NT2/D1 (cell line): Measurements from ENCODE around the gene PPP1R3E.

Source experiments
- DNase-seq: peaks from one replicate; pipeline ENCODE4 v3.0.0-alpha.2; 2011; ENCODE audit warnings: low read depth, low spot score
- H3K27me3 ChIP-seq: 2 replicates; pipeline ENCODE4 v1.6.0; 2011; ENCODE audit warnings: mild to moderate bottlenecking; ENCODE audit not compliant: insufficient read length, insufficient read depth
- H3K36me3 ChIP-seq: 2 replicates; pipeline ENCODE4 v1.6.1; 2011; ENCODE audit warnings: mild to moderate bottlenecking, low read length, mixed read lengths; ENCODE audit not compliant: insufficient read depth, insufficient read length
- H3K4me1 ChIP-seq: 2 replicates; pipeline ENCODE4 v1.5.1; 2011; ENCODE audit not compliant: insufficient read depth, insufficient read length
- H3K4me3 ChIP-seq: 2 replicates; pipeline ENCODE4 v1.5.1; 2011; ENCODE audit warnings: low read depth; ENCODE audit not compliant: insufficient read length
- H3K9ac ChIP-seq: 2 replicates; pipeline ENCODE4 v1.6.0; 2011; ENCODE audit warnings: low read depth; ENCODE audit not compliant: insufficient read length
- H3K9me3 ChIP-seq: 2 replicates; pipeline ENCODE4 v1.5.1; 2011; ENCODE audit warnings: mild to moderate bottlenecking, low read length; ENCODE audit not compliant: insufficient read depth
- SUZ12 ChIP-seq: IDR thresholded peaks from 2 replicates; pipeline ENCODE4 v1.6.1; 2011; ENCODE audit not compliant: insufficient read length, insufficient read depth; ENCODE audit errors: extremely low read depth
- YY1 ChIP-seq: IDR thresholded peaks from 2 replicates; pipeline ENCODE4 v1.6.1; 2011; ENCODE audit not compliant: insufficient read length, insufficient read depth
- ZNF274 ChIP-seq: IDR thresholded peaks from 2 replicates; pipeline ENCODE4 v1.6.1; 2011; ENCODE audit warnings: mild to moderate bottlenecking, low read depth, low read length

Gene PPP1R3E

GRCh38 chr14:23248601-23249000 lies 54.1 kb downstream of the PPP1R3E start:
- H3K4me1 ChIP-seq = no peaks in the 10 kb centered on the region
- TF ChIP-seq SUZ12 (no peak), YY1 (no peak), ZNF274 (no peak)
- H3K9ac ChIP-seq = no peak overlapping the region
- DNase-seq = no peak
- H3K27me3 ChIP-seq = no peaks in the 10 kb centered on the region
- no peaks in the 10 kb centered on the region for H3K9me3 ChIP-seq
- H3K4me3 ChIP-seq = no peak overlapping the region
- H3K36me3 ChIP-seq = no peaks in the 10 kb centered on the region
